Endothelial cell (in vitro differentiated cells): ENCODE measurements around the gene ACAD11. TPM values are rescaled to one million over a fixed set of nuclear protein-coding genes. Genes with fewer than 3 reads are reported as not detected.
"Not testable (repeated sequence)": the region's sequence is repeated elsewhere in the genome, so short reads cannot be mapped to it uniquely, and the experiment has no call there.

ENCODE experiments used
- DNase-seq: peaks from one replicate; pipeline ENCODE4 v3.0.0; 2021; ENCODE audit warnings: low spot score
- H3K27ac Mint-ChIP-seq: one replicate; pipeline ENCODE4 v1.8.0; 2021; ENCODE audit warnings: mixed read lengths, inconsistent platforms; ENCODE audit not compliant: unreplicated experiment
- H3K27me3 Mint-ChIP-seq: one replicate; pipeline ENCODE4 v1.8.0; 2021; ENCODE audit warnings: mild to moderate bottlenecking, moderate library complexity, mixed read lengths, inconsistent platforms; ENCODE audit not compliant: unreplicated experiment
- H3K36me3 Mint-ChIP-seq: one replicate; pipeline ENCODE4 v1.8.0; 2021; ENCODE audit warnings: mild to moderate bottlenecking, low read depth, mixed read lengths, inconsistent platforms; ENCODE audit not compliant: unreplicated experiment
- H3K4me1 Mint-ChIP-seq: one replicate; pipeline ENCODE4 v1.8.0; 2021; ENCODE audit warnings: mild to moderate bottlenecking, mixed read lengths, inconsistent platforms; ENCODE audit not compliant: unreplicated experiment
- H3K4me3 Mint-ChIP-seq: one replicate; pipeline ENCODE4 v1.8.0; 2021; ENCODE audit warnings: mild to moderate bottlenecking, mixed read lengths, inconsistent platforms; ENCODE audit not compliant: unreplicated experiment
- H3K9me3 Mint-ChIP-seq: one replicate; pipeline ENCODE4 v1.8.0; 2021; ENCODE audit warnings: mixed read lengths, inconsistent platforms; ENCODE audit not compliant: unreplicated experiment
- CTCF ChIP-seq: fragments of 200-600 bp; sonication (generic); IDR thresholded peaks from one replicate; pipeline ENCODE4 v1.5.0; 2021; ENCODE audit warnings: antibody characterized with exemption; ENCODE audit not compliant: unreplicated experiment
- total RNA-seq: library from RNA; stranded (reverse); fragmentation: NEBNext Ultra II Directional; extraction: Animal tissue kit (Norgen Biotek cat#: 25700); gene quantifications from one replicate; pipeline ENCODE4 v1.2.1, GENCODE V29; 2021; ENCODE audit not compliant: unreplicated experiment

ACAD11 gene
- total RNA-seq, 1 donor from 2014 or later = 20.0 TPM

DNA sequence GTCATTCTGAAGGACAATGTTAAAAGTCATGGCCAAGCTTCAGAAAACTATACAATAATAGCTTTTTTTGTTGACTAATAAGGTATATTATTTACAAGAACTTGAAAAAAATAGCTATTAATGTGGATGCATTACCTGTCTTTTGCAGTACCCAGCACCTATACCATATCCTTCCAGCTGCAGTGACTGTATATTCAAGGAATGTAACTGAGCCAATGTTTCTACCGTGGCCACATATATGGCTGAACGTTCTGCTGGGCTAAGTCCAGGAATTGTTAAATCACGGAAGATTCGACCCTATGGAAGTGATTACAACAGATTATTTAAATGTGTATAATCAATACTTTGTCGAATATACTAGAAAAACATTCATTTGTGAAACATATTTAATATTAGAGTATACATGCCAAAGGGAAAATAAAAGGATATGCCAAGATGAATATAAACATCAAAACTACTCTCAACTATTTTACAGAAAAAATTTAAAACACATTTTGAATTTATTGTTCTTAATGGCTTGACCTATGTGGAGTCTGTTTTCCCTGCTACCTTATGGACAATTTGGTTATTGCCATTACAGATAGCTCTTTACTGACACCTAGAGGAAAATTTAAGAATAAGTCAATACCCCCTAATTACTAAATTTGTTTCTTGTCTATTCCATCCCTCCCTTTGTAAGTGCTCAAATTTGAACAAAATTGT is 17.6 kb downstream of the ACAD11 start:
- Mint-ChIP-seq H3K36me3 (peaks cover 12% of the 10 kb centered on the region), H3K27ac (no peak overlapping the region), H3K9me3 (no peaks in the 10 kb centered on the region), H3K4me3 (no peak overlapping the region), H3K4me1 (peaks cover 22% of the 10 kb centered on the region), H3K27me3 (no peaks in the 10 kb centered on the region)
- TF ChIP-seq CTCF = peak; percentile 76
- no peak for DNase-seq

- not testable (repeated sequence) for H3K4me3 Mint-ChIP-seq, H3K27ac Mint-ChIP-seq, H3K27me3 Mint-ChIP-seq, H3K9me3 Mint-ChIP-seq, DNase-seq
- Mint-ChIP-seq H3K36me3 (peaks cover 12% of the 10 kb centered on the region), H3K4me1 (peaks cover 22% of the 10 kb centered on the region)
These were observed 18.2 kb downstream of the ACAD11 start for GRCh38 chr3:132641427-132641826.

DNA sequence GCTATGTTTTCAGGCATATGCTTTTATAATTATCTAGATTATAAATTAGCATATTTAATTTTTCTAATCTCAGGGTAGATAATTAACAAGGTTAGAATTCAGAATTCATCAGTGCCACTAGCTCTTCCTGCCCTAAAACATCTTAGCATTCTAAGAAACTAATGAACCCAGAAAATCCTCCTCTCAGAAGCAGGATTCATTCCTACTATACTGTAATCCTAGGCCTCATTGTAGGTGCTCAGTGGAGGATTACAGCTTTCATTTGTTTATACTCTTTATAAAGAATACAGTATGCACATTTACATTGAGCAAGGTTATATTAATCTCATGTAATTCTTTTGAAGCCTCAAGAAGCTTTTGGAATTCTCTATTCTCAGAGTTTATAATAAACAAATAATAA is 20.9 kb downstream of the ACAD11 start:
- no peak overlapping the region for H3K27ac Mint-ChIP-seq
- no peak for TF ChIP-seq CTCF
- H3K4me3 Mint-ChIP-seq = no peak overlapping the region
- peaks cover 13% of the 10 kb centered on the region for H3K4me1 Mint-ChIP-seq
- no peaks in the 10 kb centered on the region for H3K9me3 Mint-ChIP-seq
- DNase-seq = no peak
- H3K27me3 Mint-ChIP-seq = no peaks in the 10 kb centered on the region
- H3K36me3 Mint-ChIP-seq = peaks cover 19% of the 10 kb centered on the region

GRCh38 chr3:132637590-132637989 is 22.0 kb downstream of the ACAD11 start:
- TF ChIP-seq CTCF = no peak
- Mint-ChIP-seq H3K9me3 (no peaks in the 10 kb centered on the region), H3K4me3 (no peak overlapping the region), H3K36me3 (peaks cover 19% of the 10 kb centered on the region), H3K27ac (no peak overlapping the region), H3K27me3 (no peaks in the 10 kb centered on the region), H3K4me1 (peaks cover 4% of the 10 kb centered on the region)
- DNase-seq = no peak

GRCh38 chr3:132635052-132635451 is 24.6 kb downstream of the ACAD11 start:
- H3K4me1 Mint-ChIP-seq = no peaks in the 10 kb centered on the region
- H3K27ac Mint-ChIP-seq = no peak overlapping the region
- no peak for DNase-seq

More at GRCh38 chr3:132635052-132635451, 24.6 kb downstream of the ACAD11 start:
- Mint-ChIP-seq H3K4me3 (no peak overlapping the region), H3K36me3 (peaks cover 15% of the 10 kb centered on the region), H3K9me3 (no peaks in the 10 kb centered on the region), H3K27me3 (no peaks in the 10 kb centered on the region)
- TF ChIP-seq CTCF = no peak
